Measurements from ENCODE around the gene LRRC4C.

Gene LRRC4C

GRCh38 chr11:40104941-40105550 is 1354.4 kb downstream of the LRRC4C start:
- Histone ChIP-seq H3K27me3 (replicated peaks; ENCODE audit: control insufficient read depth, insufficient read depth, low read length) (no peaks in the 10 kb centered on the region), H3K4me3 (replicated peaks; ENCODE audit: low read depth, low read length) (no peak overlapping the region), H3K36me3 (ENCODE audit: control insufficient read depth, insufficient read depth, low read length) (no peaks in the 10 kb centered on the region)
- no peak for DNase-seq (ENCODE audit: extremely low read depth, insufficient read length)
- no peak for TF ChIP-seq CTCF (IDR thresholded peaks at IDR 0.05; ENCODE audit: insufficient read depth, low read length, poor library complexity, severe bottlenecking)

GRCh38 chr11:40100781-40101180 is 1358.7 kb downstream of the LRRC4C start:
- Histone ChIP-seq H3K36me3 (ENCODE audit: control insufficient read depth, insufficient read depth, low read length) (no peaks in the 10 kb centered on the region), H3K4me3 (replicated peaks; ENCODE audit: low read depth, low read length) (no peak overlapping the region), H3K27me3 (replicated peaks; ENCODE audit: control insufficient read depth, insufficient read depth, low read length) (no peaks in the 10 kb centered on the region)
- no peak for DNase-seq (ENCODE audit: extremely low read depth, insufficient read length)
- no peak for TF ChIP-seq CTCF (IDR thresholded peaks at IDR 0.05; ENCODE audit: insufficient read depth, low read length, poor library complexity, severe bottlenecking)

GRCh38 chr11:40100162-40100553 is 1359.3 kb downstream of the LRRC4C start:
- TF ChIP-seq CTCF (IDR thresholded peaks at IDR 0.05; ENCODE audit: insufficient read depth, low read length, poor library complexity, severe bottlenecking) = no peak
- no peaks in the 10 kb centered on the region for H3K27me3 ChIP-seq (replicated peaks; ENCODE audit: control insufficient read depth, insufficient read depth, low read length)
- H3K4me3 ChIP-seq (replicated peaks; ENCODE audit: low read depth, low read length) = no peak overlapping the region
- no peak for DNase-seq (ENCODE audit: extremely low read depth, insufficient read length)
- no peaks in the 10 kb centered on the region for H3K36me3 ChIP-seq (ENCODE audit: control insufficient read depth, insufficient read depth, low read length)

- Histone ChIP-seq H3K4me3 (replicated peaks; ENCODE audit: low read depth, low read length) (no peak overlapping the region), H3K27me3 (replicated peaks; ENCODE audit: control insufficient read depth, insufficient read depth, low read length) (no peaks in the 10 kb centered on the region), H3K36me3 (ENCODE audit: control insufficient read depth, insufficient read depth, low read length) (no peaks in the 10 kb centered on the region)
- TF ChIP-seq CTCF (IDR thresholded peaks at IDR 0.05; ENCODE audit: insufficient read depth, low read length, poor library complexity, severe bottlenecking) = no peak
- no peak for DNase-seq (ENCODE audit: extremely low read depth, insufficient read length)
These were observed 1359.9 kb downstream of the LRRC4C start for GRCh38 chr11:40099426-40100161.

GRCh38 chr11:40095446-40095845 is 1364.0 kb downstream of the LRRC4C start:
- H3K4me3 ChIP-seq (replicated peaks; ENCODE audit: low read depth, low read length) = no peak overlapping the region
- TF ChIP-seq CTCF (IDR thresholded peaks at IDR 0.05; ENCODE audit: insufficient read depth, low read length, poor library complexity, severe bottlenecking) = no peak
- H3K36me3 ChIP-seq (ENCODE audit: control insufficient read depth, insufficient read depth, low read length) = no peaks in the 10 kb centered on the region
- H3K27me3 ChIP-seq (replicated peaks; ENCODE audit: control insufficient read depth, insufficient read depth, low read length) = no peaks in the 10 kb centered on the region
- DNase-seq (ENCODE audit: extremely low read depth, insufficient read length) = no peak
